LHCN-M2 (cell line): Measurements from ENCODE around the gene C12orf56. TPM values are rescaled to one million over a fixed set of nuclear protein-coding genes. Genes with fewer than 3 reads are reported as not detected.
"Not testable (repeated sequence)": the region's sequence is repeated elsewhere in the genome, so short reads cannot be mapped to it uniquely, and the experiment has no call there.

Source experiments
- DNase-seq: peaks from one replicate; pipeline ENCODE4 v3.0.0-alpha.2; 2012; ENCODE audit warnings: low read depth
- total RNA-seq: library from RNA; depleted of rRNA; stranded (reverse); fragments of >200 nt; gene quantifications from 2 replicates; pipeline ENCODE4 v1.2.3, GENCODE V29; 2014

The C12orf56 gene
- total RNA-seq, 1 experiment from 2014 or later, result 0.11 TPM

GRCh38 chr12:64385468-64385867 lies 5.1 kb downstream of the C12orf56 start:
- peak; percentile 14 for DNase-seq

DNA sequence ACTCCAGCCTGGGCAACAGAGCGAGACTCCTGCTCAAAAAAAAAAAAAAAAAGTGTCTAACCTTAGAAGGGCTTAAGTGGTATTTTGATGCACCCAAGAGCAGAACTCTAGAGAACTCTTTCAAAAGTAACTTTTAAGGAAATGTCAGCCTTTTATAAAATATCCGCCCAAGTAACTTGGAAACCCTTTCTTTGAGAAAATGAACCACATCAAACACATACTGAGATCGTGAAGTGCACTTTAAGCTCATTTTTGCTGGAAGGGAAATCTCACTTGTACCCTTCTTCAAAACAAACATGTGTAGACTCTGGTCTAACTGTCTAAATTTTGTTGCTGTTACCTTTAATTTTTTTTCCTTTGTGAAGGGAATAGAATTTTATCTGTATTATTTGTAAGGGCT lies 5.5 kb downstream of the C12orf56 start:
- no peak for DNase-seq

GRCh38 chr12:64383675-64384074 lies 6.9 kb downstream of the C12orf56 start:
- DNase-seq, result no peak

DNA sequence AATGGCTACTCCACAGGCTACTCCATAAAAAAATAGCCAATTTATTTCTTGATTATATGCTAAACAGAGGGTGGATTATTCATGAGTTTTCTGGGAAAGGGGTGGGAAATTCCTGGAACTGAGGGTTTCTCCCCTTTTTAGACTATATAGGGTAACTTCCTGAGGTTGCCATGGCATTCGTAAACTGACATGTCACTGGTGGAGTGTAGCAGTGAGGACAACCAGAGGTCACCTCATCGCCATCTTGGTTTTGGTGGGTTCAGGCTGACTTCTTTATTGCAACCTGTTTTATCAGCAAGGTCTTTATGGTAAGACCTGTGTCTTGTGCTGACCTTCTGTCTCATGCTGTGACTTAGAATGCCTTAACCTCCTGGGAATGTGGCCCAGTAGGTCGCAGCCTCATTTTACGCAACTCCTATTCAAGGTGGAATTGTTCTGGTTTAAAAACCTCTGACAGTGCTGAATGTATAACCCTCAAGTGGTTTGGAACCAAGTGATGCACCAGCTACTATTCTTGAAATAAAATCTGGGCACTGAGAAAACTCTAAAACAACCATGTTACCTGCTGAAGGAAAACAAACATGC lies 27.7 kb downstream of the C12orf56 start:
- no peak for DNase-seq

DNA sequence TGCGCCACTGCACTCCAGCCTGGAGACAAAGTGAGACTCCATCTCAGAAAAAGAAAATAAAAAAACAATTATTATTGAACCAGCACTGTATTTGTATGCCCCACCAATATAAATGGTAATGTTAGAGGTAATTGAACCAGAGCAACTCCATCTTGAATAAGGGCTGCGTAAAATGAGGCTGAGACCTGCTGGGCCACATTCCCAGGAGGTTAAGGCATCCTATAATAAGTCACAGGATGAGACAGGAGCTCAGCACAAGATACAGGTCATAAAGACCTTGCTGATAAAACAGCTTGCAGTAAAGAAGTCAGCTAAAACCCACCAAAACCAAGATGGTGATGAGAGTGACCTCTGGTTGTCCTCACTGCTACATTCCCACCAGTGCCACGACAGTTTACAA lies 29.4 kb downstream of the C12orf56 start:
- DNase-seq, result not testable (repeated sequence)

GRCh38 chr12:64356209-64356608 lies 34.3 kb downstream of the C12orf56 start:
- DNase-seq, result not testable (repeated sequence)

GRCh38 chr12:64352181-64352580 lies 38.4 kb downstream of the C12orf56 start:
- DNase-seq, result no peak

- DNase-seq, result no peak
These were observed 39.3 kb downstream of the C12orf56 start for GRCh38 chr12:64351265-64351664.

DNA sequence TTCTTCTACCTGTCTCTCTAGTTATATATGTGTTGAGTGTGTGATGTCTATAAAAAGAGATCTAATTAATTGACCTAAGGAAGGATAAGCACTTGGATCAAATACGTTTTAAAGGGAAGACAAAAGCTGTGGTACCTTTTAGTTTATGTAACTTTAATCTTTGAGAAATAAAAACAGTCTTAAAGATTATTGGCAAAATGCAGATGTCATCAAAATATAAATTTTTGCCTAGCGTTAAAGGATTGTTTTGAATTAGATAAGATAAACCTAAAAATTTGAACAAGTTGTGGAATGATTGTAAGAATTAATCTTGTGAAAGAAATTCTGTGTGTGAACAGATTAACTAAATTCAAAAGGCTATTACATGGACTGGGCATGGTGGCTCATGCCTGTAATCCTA lies 42.9 kb downstream of the C12orf56 start:
- no peak for DNase-seq

- not testable (repeated sequence) for DNase-seq
These were observed 45.9 kb downstream of the C12orf56 start for GRCh38 chr12:64344631-64345030.

- not testable (repeated sequence) for DNase-seq
These were observed 50.0 kb downstream of the C12orf56 start for GRCh38 chr12:64340546-64340945.

DNA sequence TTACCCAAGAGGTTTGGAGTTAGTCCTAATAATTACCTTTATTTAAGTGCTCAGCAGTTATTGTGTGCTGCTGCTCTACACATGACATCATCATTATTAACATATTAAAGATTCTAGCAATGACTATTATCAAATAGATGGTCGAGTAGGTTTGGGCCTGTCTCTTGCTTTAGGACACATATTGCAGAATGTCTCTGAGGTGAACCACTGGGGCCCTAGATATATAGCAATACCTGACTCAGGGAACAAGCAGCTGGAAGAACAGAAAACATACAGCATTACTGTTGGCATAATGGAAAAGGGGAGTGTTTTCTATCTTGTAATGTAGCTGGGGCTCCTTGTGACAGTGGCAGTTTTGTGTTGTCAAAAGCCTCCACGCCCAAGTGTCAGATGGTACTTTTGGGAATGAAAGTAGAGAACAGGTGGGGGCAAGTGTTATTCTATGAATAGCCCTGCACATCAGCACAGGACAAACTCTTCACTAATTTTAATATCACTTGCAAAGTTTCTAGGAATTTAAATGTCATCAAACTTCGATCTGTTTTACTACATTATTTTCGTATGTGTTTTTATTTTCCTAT lies 54.6 kb downstream of the C12orf56 start:
- DNase-seq, result no peak

GRCh38 chr12:64332938-64333337 lies 57.6 kb downstream of the C12orf56 start:
- no peak for DNase-seq

DNA sequence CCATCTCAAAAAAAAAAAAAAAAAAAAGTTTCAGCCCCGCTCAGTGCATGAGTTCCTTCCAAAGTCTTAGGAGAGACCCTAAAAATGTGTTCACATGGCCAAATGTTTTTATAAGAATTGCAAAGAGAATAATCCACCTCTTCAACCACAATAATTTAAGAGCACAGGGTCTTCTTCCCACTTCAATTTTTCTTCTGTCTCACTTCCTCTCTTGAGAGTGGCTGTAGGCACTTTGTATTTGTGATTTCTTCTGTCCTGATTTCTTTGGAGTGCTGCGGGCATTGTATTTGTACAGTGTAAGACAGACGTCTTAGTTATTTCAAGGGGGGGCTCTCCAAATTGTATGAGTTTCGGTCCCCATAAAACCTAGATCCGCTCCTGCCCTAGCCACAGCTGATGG lies 58.3 kb downstream of the C12orf56 start:
- DNase-seq, result no peak

GRCh38 chr12:64329031-64329710 lies 61.4 kb downstream of the C12orf56 start:
- DNase-seq, result not testable (repeated sequence)

DNA sequence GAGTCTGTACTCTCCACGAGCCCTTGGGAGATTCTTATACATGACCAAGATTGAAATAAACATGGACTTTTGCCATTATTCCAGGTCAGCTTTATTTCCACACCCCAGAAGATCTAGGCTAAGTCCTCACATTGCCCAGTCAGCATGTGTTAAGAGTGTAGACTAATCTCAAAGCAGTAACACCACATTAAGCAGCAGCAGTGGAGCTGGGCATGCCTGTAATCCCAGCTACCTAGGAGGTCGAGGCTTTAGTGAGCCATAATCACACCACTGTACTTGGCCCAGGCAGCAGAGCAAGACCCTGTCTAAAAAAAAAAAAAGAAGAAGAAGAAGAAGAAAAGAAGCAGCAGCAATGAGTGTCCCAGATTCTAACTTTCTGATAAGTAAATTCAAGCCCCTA lies 65.5 kb downstream of the C12orf56 start:
- DNase-seq, result no peak

GRCh38 chr12:64323476-64324225 lies 66.9 kb downstream of the C12orf56 start:
- DNase-seq, result no peak

DNA sequence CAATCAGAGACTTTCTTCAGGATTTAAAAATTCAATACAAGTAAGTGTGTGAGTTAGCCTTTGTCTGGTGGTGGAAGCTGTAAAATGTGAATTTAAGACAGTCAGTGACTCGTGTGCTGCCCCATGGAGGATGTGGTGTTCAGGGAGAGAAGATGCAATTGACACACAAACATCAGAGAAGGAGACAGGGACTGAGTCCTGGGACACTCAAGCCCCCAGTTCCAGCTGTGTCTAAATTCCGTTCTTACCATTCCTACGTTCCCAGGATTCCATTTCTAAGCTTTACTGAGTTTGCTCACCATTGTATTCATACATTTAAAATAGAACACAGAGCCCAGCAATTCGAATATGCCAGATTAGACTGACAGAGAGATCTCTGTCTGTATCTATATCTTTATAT lies 67.6 kb downstream of the C12orf56 start:
- DNase-seq, result no peak

- no peak for DNase-seq
These were observed 69.9 kb downstream of the C12orf56 start for GRCh38 chr12:64320611-64321010.

GRCh38 chr12:64319540-64320225 lies 70.9 kb downstream of the C12orf56 start:
- DNase-seq, result not testable (repeated sequence)

DNA sequence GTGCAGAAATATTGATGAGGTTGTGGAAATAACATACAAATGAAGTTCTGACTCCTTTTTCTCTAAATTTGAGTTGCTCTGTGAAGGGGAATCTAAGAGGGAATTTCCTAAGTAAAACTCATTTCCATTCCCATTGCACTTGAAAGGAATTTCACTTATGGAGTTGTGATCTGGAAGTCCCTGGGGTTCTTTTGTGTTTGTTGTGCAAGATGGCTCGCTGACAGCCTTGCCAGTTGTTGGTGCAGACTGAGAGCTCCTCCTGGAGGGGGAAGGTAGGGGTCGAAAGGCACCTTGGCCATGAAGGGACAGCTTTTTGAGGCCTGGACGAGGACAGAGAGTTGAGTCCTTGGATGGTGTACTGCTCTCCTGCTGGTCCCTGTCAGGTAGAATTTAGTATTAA lies 72.0 kb downstream of the C12orf56 start:
- peak; percentile 37 for DNase-seq

DNA sequence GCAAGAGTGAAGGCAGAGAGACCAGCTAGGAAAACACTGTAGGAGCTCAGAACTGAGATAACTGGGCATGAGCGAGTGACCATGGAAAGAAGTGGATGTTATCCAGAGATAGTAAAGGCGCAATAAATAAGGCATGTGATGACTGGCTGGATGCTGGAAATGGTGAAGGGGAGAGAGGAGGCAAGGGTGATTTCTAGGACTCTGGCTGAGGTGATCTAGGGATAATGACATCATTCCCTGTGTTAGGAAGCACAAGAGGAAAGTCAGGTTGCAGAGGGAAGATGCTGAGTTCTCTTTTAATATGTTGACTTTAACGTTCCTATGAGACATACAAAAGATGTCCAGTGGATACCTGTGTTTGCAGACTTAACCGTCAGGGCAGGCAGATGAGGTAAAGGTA lies 78.7 kb downstream of the C12orf56 start:
- DNase-seq, result no peak
